ENCODE results near the gene SDF2L1. TPM values are rescaled to one million over a fixed set of nuclear protein-coding genes. Genes with fewer than 3 reads are reported as not detected.
"Not testable (repeated sequence)": the region's sequence is repeated elsewhere in the genome, so short reads cannot be mapped to it uniquely, and the experiment has no call there.

Gene SDF2L1
- total and polyA plus RNA-seq, 9 of the 15 experiments (the other 6 are each of a cell fraction or from before 2014, with no cell fraction given): 15.1 to 989 (median 124) TPM

DNA sequence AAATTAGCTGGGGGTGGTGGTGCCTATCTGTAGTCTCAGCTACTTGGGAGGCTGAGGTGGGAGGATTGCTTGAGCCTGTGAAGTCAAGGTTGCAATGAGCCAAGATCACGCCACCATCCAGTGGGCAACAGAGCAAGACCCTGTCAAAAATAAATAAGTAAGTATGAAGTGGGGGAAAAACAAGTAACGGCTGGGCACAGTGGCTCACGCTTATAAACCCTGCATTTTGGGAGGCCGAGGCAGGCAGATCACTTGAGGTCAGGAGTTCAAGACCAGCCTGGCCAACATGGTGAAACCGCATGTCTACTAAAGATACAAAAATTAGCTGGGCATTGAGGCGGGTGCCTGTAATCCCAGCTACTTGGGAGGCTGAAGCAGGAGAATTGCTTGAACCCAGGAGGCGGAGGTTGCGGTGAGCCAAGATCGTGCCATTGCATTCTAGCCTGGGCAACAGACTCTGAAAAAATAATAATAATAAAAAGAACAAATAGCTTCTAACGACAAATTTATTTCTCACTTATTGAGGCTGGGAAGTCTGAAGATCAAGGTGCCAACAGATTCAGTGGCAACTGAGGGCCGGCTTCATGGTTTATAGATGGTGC, 32.4 kb upstream of the SDF2L1 start:
- ChIA-PET CTCF (ENCODE audit: low intra/inter-chr PET ratio) (interaction anchor here (0.7 kb wide), 1 partner anchor 20 kb away, joined by 4 read pairs; no protein-coding TSS in a partner anchor), POLR2A (interaction anchor here (0.6 to 76.8 kb wide), 4 partner anchors 1 to 946 kb away, joined by 3 to 4622 read pairs (median 2312); partner anchors contain the start of genes CCDC116, SDF2L1 and YDJC)
- H3K4me3 ChIP-seq; DNase-seq (ENCODE audit: extremely low read depth in 1 of 4, low spot score in 3 of 4); H3K27ac ChIP-seq (ENCODE audit: extremely low read depth, low read depth, low read length); H3K9ac ChIP-seq (ENCODE audit: insufficient read depth in 1 of 2, low read depth in 2 of 2, low read length in 2 of 2); ATAC-seq; BruUV-seq (replicated peaks); H3K9me3 ChIP-seq (replicated peaks; ENCODE audit: control insufficient read depth, insufficient read depth, low read depth, low read length); H2AFZ ChIP-seq (ENCODE audit: low read depth, low read length); H3K27me3 ChIP-seq (ENCODE audit: control insufficient read depth in 2 of 2, insufficient read depth in 2 of 2, low read length in 2 of 2); H3K4me2 ChIP-seq (ENCODE audit: insufficient read depth, low read length); in situ Hi-C loops (cut with MboI); FAIRE-seq; TF ChIP-seq MYNN (IDR thresholded peaks at IDR 0.05): not testable (repeated sequence)
- WGBS (ENCODE audit: insufficient coverage, low coverage, missing lambda C conversion rate): 84% methylated on average over 11 of the region's 11 CpGs
- Histone ChIP-seq H3K36me3 (ENCODE audit: control insufficient read depth, insufficient read depth, low read length) (peaks cover 84% of the 10 kb centered on the region), H3K79me2 (ENCODE audit: control insufficient read depth, insufficient read depth, low read length) (peaks cover 93% of the 10 kb centered on the region), H3K4me1 (replicated peaks in 1 of 2; ENCODE audit: control insufficient read depth in 2 of 2, insufficient read depth in 2 of 2, low read length in 2 of 2) (peaks cover 22 to 26% of the 10 kb centered on the region in 2 experiments), H3K9me1 (ENCODE audit: control insufficient read depth, insufficient read depth, low read length) (peaks cover 16% of the 10 kb centered on the region), H4K20me1 (replicated peaks; ENCODE audit: control insufficient read depth, insufficient read depth, low read length) (peaks cover 50% of the 10 kb centered on the region)
- intact Hi-C loops (cut with micrococcal nuclease): loop anchor here (2.0 kb wide), 1 partner anchor 13 kb away; no protein-coding TSS in a partner anchor
- TF ChIP-seq ZNF165 (CRISPR knock-in tag; IDR thresholded peaks at IDR 0.05; ENCODE audit: borderline replicate concordance): 0 out of 2 replicates have a peak, but pooled peaks have one; percentile 52
- TF ChIP-seq, protein P1, sequence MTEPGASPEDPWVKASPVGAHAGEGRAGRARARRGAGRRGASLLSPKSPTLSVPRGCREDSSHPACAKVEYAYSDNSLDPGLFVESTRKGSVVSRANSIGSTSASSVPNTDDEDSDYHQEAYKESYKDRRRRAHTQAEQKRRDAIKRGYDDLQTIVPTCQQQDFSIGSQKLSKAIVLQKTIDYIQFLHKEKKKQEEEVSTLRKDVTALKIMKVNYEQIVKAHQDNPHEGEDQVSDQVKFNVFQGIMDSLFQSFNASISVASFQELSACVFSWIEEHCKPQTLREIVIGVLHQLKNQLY (CRISPR knock-in tag; conservative IDR thresholded peaks at IDR 0.05): peak in 1 of 2 experiments; percentile 61; a peak in 1 of 4 replicates
- TF ChIP-seq ZBTB49 (CRISPR knock-in tag; IDR thresholded peaks at IDR 0.05; ENCODE audit: borderline replicate concordance): 0 out of 2 replicates have a peak, but pooled peaks have one; percentile 61
- TF ChIP-seq STAG1 (CRISPR knock-in tag; IDR thresholded peaks at IDR 0.05; ENCODE audit: borderline replicate concordance): 0 out of 2 replicates have a peak, but pooled peaks have one; percentile 22
- TF ChIP-seq MYNN (CRISPR knock-in tag; IDR thresholded peaks at IDR 0.05): 0 out of 2 replicates have a peak, but pooled peaks have one; percentile 3
- TF ChIP-seq, protein P2, sequence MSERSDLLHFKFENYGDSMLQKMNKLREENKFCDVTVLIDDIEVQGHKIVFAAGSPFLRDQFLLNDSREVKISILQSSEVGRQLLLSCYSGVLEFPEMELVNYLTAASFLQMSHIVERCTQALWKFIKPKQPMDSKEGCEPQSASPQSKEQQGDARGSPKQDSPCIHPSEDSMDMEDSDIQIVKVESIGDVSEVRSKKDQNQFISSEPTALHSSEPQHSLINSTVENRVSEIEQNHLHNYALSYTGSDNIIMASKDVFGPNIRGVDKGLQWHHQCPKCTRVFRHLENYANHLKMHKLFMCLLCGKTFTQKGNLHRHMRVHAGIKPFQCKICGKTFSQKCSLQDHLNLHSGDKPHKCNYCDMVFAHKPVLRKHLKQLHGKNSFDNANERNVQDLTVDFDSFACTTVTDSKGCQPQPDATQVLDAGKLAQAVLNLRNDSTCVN (CRISPR knock-in tag; IDR thresholded peaks at IDR 0.05): 0 out of 2 replicates have a peak, but pooled peaks have one; percentile 27
- 0 out of 2 replicates have a peak, but pooled peaks have one; percentile 18 for TF ChIP-seq ZNF212 (CRISPR knock-in tag; IDR thresholded peaks at IDR 0.05)
- 0 out of 2 replicates have a peak, but pooled peaks have one; percentile 61 for TF ChIP-seq ZNF282 (CRISPR knock-in tag; IDR thresholded peaks at IDR 0.05)
- 0 out of 2 replicates have a peak, but pooled peaks have one; percentile 67 for TF ChIP-seq MED1 (CRISPR knock-in tag; IDR thresholded peaks at IDR 0.05; ENCODE audit: borderline replicate concordance)
- TF ChIP-seq, protein P3, sequence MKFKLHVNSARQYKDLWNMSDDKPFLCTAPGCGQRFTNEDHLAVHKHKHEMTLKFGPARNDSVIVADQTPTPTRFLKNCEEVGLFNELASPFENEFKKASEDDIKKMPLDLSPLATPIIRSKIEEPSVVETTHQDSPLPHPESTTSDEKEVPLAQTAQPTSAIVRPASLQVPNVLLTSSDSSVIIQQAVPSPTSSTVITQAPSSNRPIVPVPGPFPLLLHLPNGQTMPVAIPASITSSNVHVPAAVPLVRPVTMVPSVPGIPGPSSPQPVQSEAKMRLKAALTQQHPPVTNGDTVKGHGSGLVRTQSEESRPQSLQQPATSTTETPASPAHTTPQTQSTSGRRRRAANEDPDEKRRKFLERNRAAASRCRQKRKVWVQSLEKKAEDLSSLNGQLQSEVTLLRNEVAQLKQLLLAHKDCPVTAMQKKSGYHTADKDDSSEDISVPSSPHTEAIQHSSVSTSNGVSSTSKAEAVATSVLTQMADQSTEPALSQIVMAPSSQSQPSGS (CRISPR knock-in tag; IDR thresholded peaks at IDR 0.05): peak; percentile 61; the same call in 1 of the 2 replicates
- peak; percentile 14; the same call in 1 of the 2 replicates for TF ChIP-seq HMGXB4 (CRISPR knock-in tag; IDR thresholded peaks at IDR 0.05)
- TF ChIP-seq IRF2 (CRISPR knock-in tag; IDR thresholded peaks at IDR 0.05): peak; percentile 63; the same call in 1 of the 2 replicates
